Measurements from ENCODE around the gene CDKAL1.

Gene CDKAL1

DNA sequence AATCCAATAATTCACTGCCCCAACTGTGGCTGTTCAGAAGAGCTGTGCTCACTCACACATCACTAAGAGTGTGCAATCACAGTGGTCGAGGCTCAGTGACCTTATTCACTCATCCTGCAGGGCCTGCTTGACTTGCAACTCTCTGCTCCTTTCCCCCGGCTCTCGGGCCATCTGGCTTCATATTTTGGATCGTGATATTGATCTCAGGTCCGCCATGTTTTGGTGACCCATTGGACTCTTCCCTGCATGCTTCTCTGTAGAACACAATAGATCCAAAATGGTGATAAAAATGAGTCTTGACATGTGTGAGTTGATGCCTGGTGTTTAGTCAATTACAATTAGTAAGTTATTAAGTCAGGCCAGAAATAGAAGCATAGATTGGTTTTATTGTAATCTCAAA, 745.4 kb downstream of the CDKAL1 start:
- no peak for DNase-seq

DNA sequence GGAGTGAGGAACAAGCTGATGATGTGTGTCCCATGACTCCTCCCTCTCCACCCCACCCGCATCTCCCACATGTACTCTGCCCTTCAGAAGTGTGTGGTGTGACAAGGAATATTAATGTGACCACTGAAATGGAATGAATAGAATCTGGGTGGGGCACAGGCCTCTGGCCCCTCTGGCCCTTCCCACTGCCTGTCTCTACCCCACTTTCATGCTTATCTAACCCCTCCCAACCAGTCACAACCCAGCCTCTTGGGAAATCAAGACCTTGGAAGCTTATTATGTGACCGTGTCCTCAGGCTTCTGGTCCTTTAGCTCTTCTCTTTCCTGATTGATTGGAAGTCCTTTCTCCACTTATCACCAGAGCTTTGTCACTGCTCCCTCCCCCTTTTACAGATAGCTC, 747.1 kb downstream of the CDKAL1 start:
- no peak for DNase-seq
